ENCODE measurements around the gene PFAS. TPM values are rescaled to one million over a fixed set of nuclear protein-coding genes. Genes with fewer than 3 reads are reported as not detected.

The PFAS gene
- polyA plus RNA-seq, 3 donors, result 37.6 to 46.6 (median 41.2) TPM

DNA sequence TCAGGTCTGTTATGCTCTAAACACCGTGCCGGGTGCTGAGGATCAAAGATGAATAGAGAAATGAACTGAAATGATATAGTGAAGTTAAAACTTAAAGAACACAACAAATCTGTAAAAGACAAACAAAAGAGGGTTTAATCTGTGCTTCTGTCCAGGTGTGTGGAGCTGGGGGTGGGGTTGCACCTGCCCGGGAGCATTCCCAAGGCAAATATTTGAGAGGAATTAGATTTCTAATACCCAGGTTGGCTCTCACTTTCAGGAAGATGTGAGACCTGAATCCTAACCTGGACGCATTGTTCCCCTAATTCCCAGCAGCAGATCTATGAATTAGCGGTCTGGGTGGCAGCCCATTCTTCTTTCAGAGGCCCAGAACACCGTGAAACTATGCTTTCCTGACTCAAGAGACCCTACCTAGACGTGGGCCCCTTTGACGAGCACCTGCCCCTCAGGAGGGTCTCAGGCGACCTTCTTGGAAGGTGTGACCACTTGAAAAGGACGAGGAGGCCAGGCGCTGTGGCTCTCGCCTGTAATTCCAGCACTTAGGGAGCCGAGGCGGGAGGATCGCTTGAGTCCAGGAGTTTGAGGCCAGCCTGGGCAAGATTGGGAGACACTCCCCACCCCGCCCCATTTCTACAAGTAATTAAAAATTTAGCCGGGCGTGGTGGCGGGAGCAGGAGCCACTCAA lies 38.7 kb downstream of the PFAS start:
- no peak for DNase-seq (ENCODE audit: extremely low read depth in 1 of 11, low read depth in 9 of 11, low spot score in 4 of 11)

GRCh38 chr17:8288336-8289102 lies 39.4 kb downstream of the PFAS start, which contains the start of gene RANGRF:
TSS of gene RANGRF (plus strand) at chr17:8288670. CDS start at chr17:8288789, 119 bp downstream.
- DNase-seq (ENCODE audit: extremely low read depth in 1 of 11, low read depth in 9 of 11, low spot score in 4 of 11), result peak; percentile 64 to 89 (median 84)

- peak in 1 of 11 donors; percentile 45 for DNase-seq (ENCODE audit: extremely low read depth in 1 of 11, low read depth in 9 of 11, low spot score in 4 of 11)
Observed at GRCh38 chr17:8289103-8289397, 40.0 kb downstream of the PFAS start.

DNA sequence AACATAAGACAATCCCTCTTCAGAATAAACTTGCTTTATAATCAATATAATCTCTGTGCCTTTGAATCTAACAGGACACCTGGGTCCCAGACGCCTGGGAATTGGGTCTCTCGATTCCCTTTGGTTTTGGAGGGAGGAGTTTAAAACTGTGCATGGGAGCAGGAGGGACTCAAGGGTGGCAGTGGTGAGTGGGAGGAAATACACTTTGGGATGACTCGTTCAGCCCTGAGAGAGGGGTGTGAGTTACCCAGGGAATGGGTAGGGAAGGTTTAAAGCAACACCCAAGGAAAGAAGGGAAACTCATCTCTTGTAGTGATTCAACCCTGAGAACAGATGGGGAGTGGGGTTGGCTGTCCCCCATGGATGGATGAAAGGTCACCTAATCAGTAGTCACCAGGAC lies 41.0 kb downstream of the PFAS start:
- no peak for DNase-seq (ENCODE audit: extremely low read depth in 1 of 11, low read depth in 9 of 11, low spot score in 4 of 11)

- no peak for DNase-seq (ENCODE audit: extremely low read depth in 1 of 11, low read depth in 9 of 11, low spot score in 4 of 11)
Observed at GRCh38 chr17:8292639-8293395, 43.7 kb downstream of the PFAS start.

GRCh38 chr17:8294361-8294760 lies 45.3 kb downstream of the PFAS start:
- no peak for DNase-seq (ENCODE audit: extremely low read depth in 1 of 11, low read depth in 9 of 11, low spot score in 4 of 11)

- no peak for DNase-seq (ENCODE audit: extremely low read depth in 1 of 11, low read depth in 9 of 11, low spot score in 4 of 11)
Observed at GRCh38 chr17:8294814-8295316, 45.8 kb downstream of the PFAS start.

DNA sequence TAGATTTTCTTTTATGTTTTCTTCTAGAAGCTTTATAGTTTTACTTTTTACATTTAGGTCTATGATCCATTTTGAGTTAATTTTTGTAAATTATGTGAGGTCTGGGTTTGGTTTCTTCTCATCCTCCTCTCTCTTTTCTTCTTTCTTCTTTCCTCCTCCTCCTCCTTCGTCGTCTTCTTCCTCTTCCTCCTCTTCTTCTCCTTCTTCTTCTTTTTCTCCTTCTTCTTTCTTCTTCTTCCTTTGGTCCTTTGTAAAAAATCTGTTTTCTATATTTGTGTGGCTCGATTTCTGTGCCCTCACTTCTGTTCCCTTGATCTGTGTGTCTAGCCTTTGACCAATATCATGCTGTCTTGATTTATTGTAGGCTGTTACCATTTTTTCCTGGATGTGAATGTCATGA lies 51.1 kb downstream of the PFAS start:
- DNase-seq (ENCODE audit: extremely low read depth in 1 of 11, low read depth in 9 of 11, low spot score in 4 of 11), result no peak

- peak in 8 of 11 donors; percentile 32 to 68 (median 60) for DNase-seq (ENCODE audit: extremely low read depth in 1 of 11, low read depth in 9 of 11, low spot score in 4 of 11)
Observed at GRCh38 chr17:8300627-8301242, 51.6 kb downstream of the PFAS start.

DNA sequence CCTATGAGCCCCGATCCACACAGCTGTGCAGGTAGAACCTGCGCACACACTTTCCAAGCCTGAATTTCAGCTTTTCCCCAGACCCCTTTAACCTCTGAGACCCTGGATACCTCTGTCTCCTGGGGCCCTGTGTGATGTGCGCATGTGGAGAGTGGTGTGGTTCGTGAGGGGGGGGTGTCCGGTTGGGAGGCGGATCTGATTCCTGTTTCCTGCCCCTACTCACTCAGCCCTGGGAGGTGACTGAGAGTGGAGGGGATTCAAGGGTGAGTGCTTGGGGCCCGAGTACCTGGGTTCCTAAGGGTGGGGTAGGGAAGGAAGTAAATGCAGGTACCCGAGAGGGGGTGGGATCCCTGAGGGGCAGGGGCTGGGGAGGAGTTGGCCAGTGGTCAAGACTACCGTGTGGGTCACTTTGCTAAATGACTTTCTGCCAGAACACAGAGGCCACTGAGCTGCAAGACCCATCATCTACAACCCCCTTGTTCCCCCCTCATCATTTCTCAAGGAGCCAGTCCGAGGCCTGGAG lies 61.6 kb downstream of the PFAS start:
- no peak for DNase-seq (ENCODE audit: extremely low read depth in 1 of 11, low read depth in 9 of 11, low spot score in 4 of 11)

- no peak for DNase-seq (ENCODE audit: extremely low read depth in 1 of 11, low read depth in 9 of 11, low spot score in 4 of 11)
Observed at GRCh38 chr17:8311131-8311790, 62.2 kb downstream of the PFAS start.

GRCh38 chr17:8312251-8312650 lies 63.2 kb downstream of the PFAS start:
- no peak for DNase-seq (ENCODE audit: extremely low read depth in 1 of 11, low read depth in 9 of 11, low spot score in 4 of 11)

DNA sequence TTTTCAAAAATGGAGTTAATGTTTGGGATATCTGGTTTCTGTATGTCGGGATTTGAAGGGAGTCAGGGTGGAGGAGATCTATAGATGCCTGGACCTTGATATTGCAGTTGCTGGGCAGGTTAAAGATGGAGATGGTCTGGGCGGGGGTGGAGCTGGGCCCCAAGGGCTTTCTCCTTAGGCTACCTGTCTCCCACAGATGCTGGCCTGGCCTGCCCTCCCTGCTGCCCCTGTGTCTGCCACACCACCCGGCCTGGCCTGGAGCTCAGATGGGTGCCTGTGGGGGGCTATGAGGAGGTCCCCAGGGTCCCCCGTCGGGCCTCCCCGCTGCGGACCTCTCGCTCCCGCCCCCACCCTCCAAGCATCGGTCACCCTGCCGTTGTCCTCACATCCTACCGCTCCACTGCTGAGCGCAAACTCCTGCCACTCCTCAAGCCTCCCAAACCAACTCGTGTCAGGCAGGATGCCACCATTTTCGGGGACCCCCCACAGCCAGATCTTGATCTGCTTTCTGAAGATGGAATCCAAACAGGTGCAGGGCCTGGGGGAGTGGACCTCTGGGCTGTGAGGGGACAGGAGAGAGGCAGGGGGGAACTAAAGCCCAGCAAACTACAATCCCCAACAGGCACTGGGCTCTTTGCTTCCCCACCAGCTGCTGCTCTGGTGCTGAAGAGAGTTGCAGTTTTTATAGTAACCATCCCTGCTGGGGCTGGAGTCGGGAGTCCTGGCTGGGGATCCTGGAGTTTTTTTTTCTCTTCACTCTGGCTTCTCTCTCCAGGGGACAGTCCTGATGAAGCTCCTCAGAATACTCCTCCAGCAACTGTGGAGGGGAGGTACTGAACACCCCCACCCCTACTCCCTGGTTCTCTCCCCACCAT lies 63.9 kb downstream of the PFAS start:
- DNase-seq (ENCODE audit: extremely low read depth in 1 of 11, low read depth in 9 of 11, low spot score in 4 of 11), result no peak

DNA sequence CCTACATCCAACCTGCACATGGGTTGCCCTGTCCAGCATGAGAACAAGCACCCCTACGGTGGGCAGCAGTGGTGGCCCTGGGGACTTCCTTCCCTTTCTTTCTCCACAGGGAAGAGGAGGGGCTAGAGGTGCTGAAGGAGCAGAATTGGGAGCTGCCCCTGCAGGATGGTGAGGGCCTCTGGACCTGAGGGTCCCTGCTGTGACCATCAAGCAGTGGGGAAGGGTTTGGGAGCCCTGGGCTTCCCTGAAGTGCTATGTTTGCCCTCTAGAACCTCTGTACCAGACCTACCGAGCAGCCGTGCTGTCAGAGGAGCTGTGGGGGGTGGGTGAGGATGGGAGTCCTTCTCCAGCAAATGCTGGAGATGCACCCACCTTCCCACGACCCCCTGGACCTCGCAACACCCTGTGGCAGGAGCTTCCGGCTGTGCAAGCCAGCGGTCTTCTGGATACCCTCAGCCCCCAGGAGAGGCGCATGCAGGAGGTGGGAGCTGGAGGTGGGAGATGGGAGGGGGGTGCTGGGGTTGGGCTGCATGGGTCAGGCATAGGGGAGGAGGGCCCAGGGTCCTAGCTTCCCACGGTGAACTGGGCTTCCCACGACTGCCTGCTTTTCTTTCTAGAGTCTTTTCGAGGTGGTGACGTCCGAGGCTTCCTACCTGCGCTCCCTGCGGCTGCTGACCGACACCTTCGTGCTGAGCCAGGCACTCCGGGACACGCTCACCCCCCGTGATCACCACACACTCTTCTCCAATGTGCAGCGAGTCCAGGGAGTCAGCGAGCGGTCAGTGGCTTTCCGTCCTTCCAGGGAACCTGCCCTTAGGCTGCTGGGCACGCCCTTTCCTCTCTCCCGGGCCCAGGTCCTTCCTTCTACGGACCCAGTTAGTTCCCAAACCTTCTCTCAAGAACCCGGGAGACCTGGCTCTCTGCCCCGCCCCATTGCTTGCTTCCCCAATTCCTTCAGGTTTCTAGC lies 66.0 kb downstream of the PFAS start:
- no peak for DNase-seq (ENCODE audit: extremely low read depth in 1 of 11, low read depth in 9 of 11, low spot score in 4 of 11)

- DNase-seq (ENCODE audit: extremely low read depth in 1 of 11, low read depth in 9 of 11, low spot score in 4 of 11), result no peak
Observed at GRCh38 chr17:8315764-8316217, 66.7 kb downstream of the PFAS start.
